HG03045 (cell line): ENCODE results near the gene AATK.
"Not testable (repeated sequence)": the region's sequence is repeated elsewhere in the genome, so short reads cannot be mapped to it uniquely, and the experiment has no call there.

Experiments
- ATAC-seq: cut with Tn5 transposase; IDR thresholded peaks from one replicate; pipeline ENCODE4 v1.9.1; 2021; ENCODE audit warnings: mild to moderate bottlenecking, moderate library complexity; ENCODE audit not compliant: unreplicated experiment

The AATK gene

GRCh38 chr17:81093619-81094508 lies 72.2 kb downstream of the AATK start:
- ATAC-seq = no peak

GRCh38 chr17:81092518-81093095 lies 73.4 kb downstream of the AATK start:
- no peak for ATAC-seq

GRCh38 chr17:81091774-81092517 lies 74.1 kb downstream of the AATK start:
- ATAC-seq = no peak

GRCh38 chr17:81091154-81091553 lies 74.9 kb downstream of the AATK start:
- ATAC-seq = no peak

GRCh38 chr17:81090361-81091136 lies 75.5 kb downstream of the AATK start:
- ATAC-seq = no peak

- no peak for ATAC-seq
Measured at GRCh38 chr17:81086789-81087551, 79.1 kb downstream of the AATK start.

GRCh38 chr17:81085420-81085911 lies 80.6 kb downstream of the AATK start:
- no peak for ATAC-seq

GRCh38 chr17:81084680-81085419 lies 81.2 kb downstream of the AATK start:
- ATAC-seq = no peak

GRCh38 chr17:81083125-81083765 lies 82.8 kb downstream of the AATK start:
- ATAC-seq = no peak

GRCh38 chr17:81082177-81083073 lies 83.6 kb downstream of the AATK start:
- ATAC-seq = no peak

GRCh38 chr17:81081222-81082176 lies 84.5 kb downstream of the AATK start:
- no peak for ATAC-seq

- ATAC-seq = no peak
Measured at GRCh38 chr17:81080019-81080418, 86.0 kb downstream of the AATK start.

GRCh38 chr17:81078026-81078913 lies 87.8 kb downstream of the AATK start:
- ATAC-seq = not testable (repeated sequence)

- no peak for ATAC-seq
Measured at GRCh38 chr17:81076141-81076679, 89.8 kb downstream of the AATK start.

GRCh38 chr17:81075307-81075706 lies 90.7 kb downstream of the AATK start:
- ATAC-seq = no peak
